Dendritic cell treated with granulocyte-macrophage colony-stimulating factor and Interleukin-4, amounts not matched to agents 40 ng/mL and 50 ng/mL, for 4 days (primary cell): ENCODE data around the gene SIGLEC1.

Source experiments
- H3K27ac Mint-ChIP-seq: one replicate; pipeline ENCODE4 v1.8.0; 2022; ENCODE audit warnings: mild to moderate bottlenecking, mixed read lengths
- H3K27me3 Mint-ChIP-seq: one replicate; pipeline ENCODE4 v1.8.0; 2022; ENCODE audit warnings: mild to moderate bottlenecking, mixed read lengths
- H3K36me3 Mint-ChIP-seq: one replicate; pipeline ENCODE4 v1.8.0; 2022; ENCODE audit warnings: low read depth, mixed read lengths
- H3K4me1 Mint-ChIP-seq: one replicate; pipeline ENCODE4 v1.8.0; 2022; ENCODE audit warnings: low read depth, mixed read lengths
- H3K4me3 Mint-ChIP-seq: one replicate; pipeline ENCODE4 v1.8.0; 2022; ENCODE audit warnings: mild to moderate bottlenecking, moderate library complexity, mixed read lengths
- H3K9me3 Mint-ChIP-seq: one replicate; pipeline ENCODE4 v1.8.0; 2022; ENCODE audit warnings: mixed read lengths
- intact Hi-C: fragments of 100-400 bp; cut with micrococcal nuclease; formaldehyde crosslinking; loops from one replicate; pipeline ENCODE4 v1.15.0; 2022

The SIGLEC1 gene

GRCh38 chr20:3693376-3693775, 19.0 kb downstream of the SIGLEC1 start:
- Mint-ChIP-seq H3K4me3 (no peak overlapping the region), H3K9me3 (no peaks in the 10 kb centered on the region), H3K27ac (no peak overlapping the region), H3K36me3 (peaks cover 100% of the 10 kb centered on the region), H3K27me3 (peaks cover 1% of the 10 kb centered on the region), H3K4me1 (peaks cover 9% of the 10 kb centered on the region)
- intact Hi-C loops: no loop called here

- intact Hi-C loops: no loop called here
- Mint-ChIP-seq H3K36me3 (peaks cover 100% of the 10 kb centered on the region), H3K27ac (no peak overlapping the region), H3K9me3 (no peaks in the 10 kb centered on the region), H3K4me3 (no peak overlapping the region), H3K27me3 (peaks cover 2% of the 10 kb centered on the region), H3K4me1 (peaks cover 15% of the 10 kb centered on the region)
Measured at GRCh38 chr20:3692706-3693294, 19.6 kb downstream of the SIGLEC1 start.

- Mint-ChIP-seq H3K36me3 (peaks cover 95% of the 10 kb centered on the region), H3K4me1 (peaks cover 18% of the 10 kb centered on the region), H3K9me3 (no peaks in the 10 kb centered on the region), H3K27ac (no peak overlapping the region), H3K27me3 (peaks cover 6% of the 10 kb centered on the region), H3K4me3 (no peak overlapping the region)
- intact Hi-C loops: no loop called here
Measured at GRCh38 chr20:3691897-3692296, 20.5 kb downstream of the SIGLEC1 start.

GRCh38 chr20:3691306-3691705, 21.1 kb downstream of the SIGLEC1 start:
- H3K27me3 Mint-ChIP-seq: peaks cover 11% of the 10 kb centered on the region
- H3K4me1 Mint-ChIP-seq: peaks cover 18% of the 10 kb centered on the region
- intact Hi-C loops: no loop called here
- no peak overlapping the region for H3K4me3 Mint-ChIP-seq
- H3K27ac Mint-ChIP-seq: no peak overlapping the region
- H3K9me3 Mint-ChIP-seq: no peaks in the 10 kb centered on the region
- H3K36me3 Mint-ChIP-seq: peaks cover 89% of the 10 kb centered on the region

GRCh38 chr20:3690413-3690812, 22.0 kb downstream of the SIGLEC1 start:
- Mint-ChIP-seq H3K4me1 (peaks cover 18% of the 10 kb centered on the region), H3K27ac (no peak overlapping the region), H3K9me3 (no peaks in the 10 kb centered on the region), H3K27me3 (peaks cover 18% of the 10 kb centered on the region), H3K36me3 (peaks cover 80% of the 10 kb centered on the region), H3K4me3 (no peak overlapping the region)
- intact Hi-C loops: no loop called here

GRCh38 chr20:3689978-3690377, 22.4 kb downstream of the SIGLEC1 start:
- intact Hi-C loops: no loop called here
- Mint-ChIP-seq H3K4me3 (no peak overlapping the region), H3K4me1 (peaks cover 18% of the 10 kb centered on the region), H3K27me3 (peaks cover 22% of the 10 kb centered on the region), H3K27ac (no peak overlapping the region), H3K36me3 (peaks cover 76% of the 10 kb centered on the region), H3K9me3 (no peaks in the 10 kb centered on the region)

GRCh38 chr20:3687655-3688054, 24.7 kb downstream of the SIGLEC1 start:
- Mint-ChIP-seq H3K9me3 (no peaks in the 10 kb centered on the region), H3K4me3 (no peak overlapping the region), H3K27ac (no peak overlapping the region), H3K27me3 (peaks cover 42% of the 10 kb centered on the region), H3K4me1 (peaks cover 18% of the 10 kb centered on the region), H3K36me3 (peaks cover 52% of the 10 kb centered on the region)
- intact Hi-C loops: no loop called here

GRCh38 chr20:3686867-3687321, 25.5 kb downstream of the SIGLEC1 start:
- peaks cover 18% of the 10 kb centered on the region for H3K4me1 Mint-ChIP-seq
- no peak overlapping the region for H3K27ac Mint-ChIP-seq
- intact Hi-C loops: no loop called here
- H3K27me3 Mint-ChIP-seq: peaks cover 48% of the 10 kb centered on the region
- H3K4me3 Mint-ChIP-seq: no peak overlapping the region
- no peaks in the 10 kb centered on the region for H3K9me3 Mint-ChIP-seq
- H3K36me3 Mint-ChIP-seq: peaks cover 45% of the 10 kb centered on the region

GRCh38 chr20:3686421-3686820, 26.0 kb downstream of the SIGLEC1 start:
- H3K9me3 Mint-ChIP-seq: no peaks in the 10 kb centered on the region
- no peak overlapping the region for H3K27ac Mint-ChIP-seq
- intact Hi-C loops: no loop called here
- H3K36me3 Mint-ChIP-seq: peaks cover 40% of the 10 kb centered on the region
- no peak overlapping the region for H3K4me3 Mint-ChIP-seq
- peaks cover 21% of the 10 kb centered on the region for H3K4me1 Mint-ChIP-seq
- H3K27me3 Mint-ChIP-seq: peaks cover 53% of the 10 kb centered on the region

GRCh38 chr20:3685341-3685740, 27.1 kb downstream of the SIGLEC1 start:
- Mint-ChIP-seq H3K4me3 (no peak overlapping the region), H3K27ac (no peak overlapping the region), H3K36me3 (peaks cover 29% of the 10 kb centered on the region), H3K27me3 (peaks cover 64% of the 10 kb centered on the region), H3K9me3 (no peaks in the 10 kb centered on the region), H3K4me1 (peaks cover 25% of the 10 kb centered on the region)
- intact Hi-C loops: no loop called here

- no peaks in the 10 kb centered on the region for H3K9me3 Mint-ChIP-seq
- peaks cover 85% of the 10 kb centered on the region for H3K27me3 Mint-ChIP-seq
- H3K4me3 Mint-ChIP-seq: peak within 1 kb of the TSS; percentile 20
- intact Hi-C loops: no loop called here
- H3K36me3 Mint-ChIP-seq: no peaks in the 10 kb centered on the region
- H3K27ac Mint-ChIP-seq: no peak within 1 kb of the TSS
- peaks cover 9% of the 10 kb centered on the region for H3K4me1 Mint-ChIP-seq
Measured at GRCh38 chr20:3681931-3682781, 30.2 kb downstream of the SIGLEC1 start, which contains the start of gene ADAM33. Gene ADAM33 (minus strand): TSS chr20:3682010. CDS start chr20:3682004, 6 bp downstream.

GRCh38 chr20:3681352-3681930, 31.0 kb downstream of the SIGLEC1 start:
- H3K36me3 Mint-ChIP-seq: no peaks in the 10 kb centered on the region
- intact Hi-C loops: no loop called here
- H3K27ac Mint-ChIP-seq: no peak overlapping the region
- peaks cover 14% of the 10 kb centered on the region for H3K4me1 Mint-ChIP-seq
- H3K9me3 Mint-ChIP-seq: no peaks in the 10 kb centered on the region
- peaks cover 87% of the 10 kb centered on the region for H3K27me3 Mint-ChIP-seq
- H3K4me3 Mint-ChIP-seq: peak overlapping the region; percentile 20

- intact Hi-C loops: no loop called here
- Mint-ChIP-seq H3K4me3 (no peak overlapping the region), H3K4me1 (peaks cover 14% of the 10 kb centered on the region), H3K27ac (no peak overlapping the region), H3K36me3 (no peaks in the 10 kb centered on the region), H3K9me3 (no peaks in the 10 kb centered on the region), H3K27me3 (peaks cover 88% of the 10 kb centered on the region)
Measured at GRCh38 chr20:3680701-3681351, 31.6 kb downstream of the SIGLEC1 start.
